CD4-positive, alpha-beta T cell treated with Interleukin-6 for 4 hours (primary cell): ENCODE data around the gene RAB11FIP3.

Experiments
- DNase-seq: peaks from one replicate; pipeline ENCODE4 v3.0.0-alpha.2; 2020; ENCODE audit warnings: mixed read lengths

Gene RAB11FIP3

DNA sequence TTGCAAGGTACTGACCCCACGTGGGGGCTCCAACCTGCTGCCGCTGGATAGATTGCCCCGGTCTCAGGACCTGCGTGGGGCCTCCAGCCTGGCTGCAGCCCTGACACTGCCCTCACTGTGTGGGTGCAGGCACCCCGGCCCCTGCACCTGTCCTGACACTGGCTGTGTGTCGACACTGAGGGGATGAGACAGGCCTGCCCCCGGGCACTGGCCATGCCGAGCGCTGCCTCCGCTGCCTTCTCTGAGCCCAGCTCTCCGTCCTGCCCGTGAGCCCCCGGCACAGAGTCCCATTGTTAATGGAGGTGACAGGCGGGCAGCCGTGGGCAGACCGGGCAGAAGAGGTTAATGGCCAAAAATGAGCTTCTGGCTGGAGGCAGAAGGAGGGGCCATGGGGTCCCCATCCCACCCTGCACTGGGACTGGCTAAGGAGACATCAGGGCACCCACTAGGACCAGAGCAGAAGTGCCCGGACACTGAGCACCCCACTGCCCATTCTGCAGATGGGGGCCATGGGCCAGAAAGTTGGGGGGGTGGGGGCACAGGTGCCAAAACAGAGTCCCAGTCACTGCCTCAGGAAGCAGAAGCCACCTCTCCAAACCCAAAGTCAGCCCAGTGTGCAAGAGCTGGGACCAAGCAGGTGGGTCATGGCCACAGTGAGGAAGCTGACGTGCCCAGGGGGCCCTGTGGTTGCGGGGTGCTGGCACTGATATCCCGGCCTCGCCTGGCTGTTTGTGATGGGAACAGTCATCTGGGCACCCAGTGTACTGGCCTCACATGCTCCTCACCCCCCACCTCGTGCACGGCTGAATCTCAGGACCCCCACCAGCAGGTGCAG is 132.2 kb downstream of the RAB11FIP3 start:
- no peak for DNase-seq

- DNase-seq, result no peak
These were observed 133.0 kb downstream of the RAB11FIP3 start for GRCh38 chr16:558298-559020.

DNA sequence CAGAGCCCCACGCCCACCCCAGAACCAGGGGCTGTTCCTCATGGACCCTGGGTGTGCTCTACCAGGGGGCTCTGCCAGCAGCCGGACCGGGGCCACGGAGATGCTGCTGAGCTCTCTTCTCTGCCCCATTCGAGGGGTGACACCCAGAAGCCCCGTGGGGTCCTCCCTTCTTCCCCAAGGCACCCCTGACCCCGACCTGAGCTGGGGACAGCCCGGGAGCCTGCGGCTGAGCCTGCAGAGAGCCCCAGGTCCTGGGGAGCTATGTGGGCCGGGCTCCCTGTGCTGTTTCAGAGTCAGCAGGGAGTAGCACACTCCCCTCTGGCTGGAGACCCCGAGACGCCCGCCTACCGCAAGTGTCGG is 133.6 kb downstream of the RAB11FIP3 start:
- DNase-seq, result no peak

DNA sequence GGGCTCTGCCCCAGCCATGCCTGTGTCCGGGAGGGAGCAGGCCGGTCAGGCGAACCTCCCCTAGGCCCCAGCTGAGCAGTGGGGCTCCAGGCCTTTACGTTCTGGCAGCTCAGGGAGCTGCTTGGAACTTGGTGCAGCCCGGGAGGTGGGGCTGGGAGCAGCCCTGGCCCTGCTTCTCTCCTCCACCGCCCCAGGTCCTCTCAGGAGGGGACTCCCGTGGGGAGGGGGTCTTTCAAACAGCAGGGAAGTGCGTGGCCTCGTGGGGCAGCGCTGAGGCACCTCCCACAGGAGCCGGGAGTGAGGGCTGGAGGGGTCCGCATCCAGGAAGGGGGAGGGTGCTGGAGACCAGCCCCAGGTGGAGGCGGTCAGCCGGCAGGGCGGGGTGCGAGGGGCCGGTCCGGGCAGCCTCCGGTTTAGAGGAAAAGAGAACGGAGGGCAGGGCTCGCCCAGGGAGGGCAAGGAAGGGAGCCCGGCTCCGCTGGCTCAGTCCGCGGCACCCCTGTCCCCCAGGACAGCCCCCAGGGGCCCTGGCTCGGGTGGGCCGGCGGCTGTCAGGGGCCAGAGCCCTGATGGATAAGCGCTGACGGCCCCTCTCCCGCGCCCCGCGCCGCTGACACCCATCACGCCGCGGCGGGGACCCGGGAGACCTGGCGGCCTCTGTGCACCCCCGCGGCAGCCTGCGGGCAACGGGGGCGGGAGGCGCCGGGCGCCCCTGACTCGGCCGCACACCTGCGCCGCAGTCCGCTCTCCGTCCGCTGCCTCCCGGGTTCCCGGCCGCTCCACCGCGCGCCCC is 134.2 kb downstream of the RAB11FIP3 start:
- no peak for DNase-seq

DNA sequence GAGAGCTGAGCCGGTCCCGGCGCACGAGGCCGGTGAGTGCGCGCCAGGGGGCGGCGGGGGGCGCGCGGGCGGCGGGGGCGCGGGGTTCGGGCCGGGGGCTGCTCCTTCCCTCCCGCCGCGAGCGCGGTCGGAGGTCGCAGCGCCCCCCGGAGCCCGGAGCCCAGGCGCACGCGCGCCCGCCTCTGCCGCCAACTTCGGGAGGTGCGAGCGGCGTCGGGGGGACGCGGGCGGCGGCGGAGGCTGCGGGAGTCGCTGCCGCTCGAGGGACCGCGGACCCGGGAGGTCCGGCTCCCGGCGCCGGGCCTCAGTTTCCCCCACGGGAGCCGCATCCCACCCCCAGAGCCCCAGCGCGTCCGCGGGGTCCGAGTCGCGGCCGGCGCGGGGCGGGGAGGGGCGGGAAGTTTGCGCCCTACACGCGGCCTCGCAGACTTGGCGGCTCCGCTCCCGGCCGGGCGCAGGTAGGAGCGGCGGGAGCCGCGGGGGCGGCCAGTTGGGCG is 134.8 kb downstream of the RAB11FIP3 start, which contains the start of gene PRR35:
TSS of gene PRR35 (plus strand) at position 191 of the 497 bp plus-strand sequence. CDS start 2,901 bp downstream, outside the sequence.
- DNase-seq, result no peak

- no peak for DNase-seq
These were observed 135.4 kb downstream of the RAB11FIP3 start for GRCh38 chr16:560701-561412.

DNA sequence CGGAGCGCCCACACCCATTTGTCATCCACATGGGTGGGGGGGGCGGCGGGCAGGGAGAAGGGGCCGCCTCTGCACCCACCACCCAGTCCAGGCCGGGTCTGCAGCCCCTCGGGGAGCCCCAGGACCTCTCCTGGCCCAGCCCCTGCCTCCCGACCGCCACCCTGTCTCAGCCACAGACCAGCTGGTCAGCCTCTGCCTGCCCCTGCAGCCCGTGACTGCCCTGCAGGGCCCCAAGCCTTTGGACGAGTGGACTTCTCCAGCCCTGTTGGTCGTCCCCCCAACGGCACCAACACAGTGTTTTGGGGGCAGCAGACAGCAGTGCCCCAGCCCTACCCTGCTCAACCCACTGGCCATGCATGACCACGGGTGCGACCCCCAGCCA is 136.0 kb downstream of the RAB11FIP3 start:
- DNase-seq, result no peak

GRCh38 chr16:561957-562938 is 136.8 kb downstream of the RAB11FIP3 start:
- DNase-seq, result no peak

DNA sequence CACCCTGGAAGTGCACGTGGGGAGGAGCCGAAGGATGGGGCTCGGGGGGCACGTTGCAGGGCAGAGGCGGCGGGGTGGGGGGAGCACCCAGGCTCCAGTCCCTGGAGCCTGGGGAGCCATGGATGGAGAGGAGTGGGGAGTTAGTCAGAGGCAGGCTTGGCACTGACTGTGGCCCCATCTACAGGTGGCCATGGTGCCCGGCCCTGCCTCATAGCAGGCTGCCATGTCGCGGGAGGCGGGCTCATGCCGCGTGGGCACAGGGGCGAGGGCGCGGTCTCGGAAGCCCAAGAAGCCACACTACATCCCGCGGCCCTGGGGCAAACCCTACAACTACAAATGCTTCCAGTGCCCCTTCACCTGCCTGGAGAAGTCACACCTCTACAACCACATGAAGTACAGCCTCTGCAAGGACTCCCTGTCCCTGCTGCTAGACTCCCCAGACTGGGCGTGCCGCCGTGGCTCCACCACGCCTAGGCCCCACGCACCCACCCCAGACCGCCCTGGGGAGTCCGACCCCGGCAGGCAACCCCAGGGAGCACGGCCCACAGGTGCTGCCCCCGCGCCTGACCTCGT is 137.7 kb downstream of the RAB11FIP3 start:
- DNase-seq, result no peak

DNA sequence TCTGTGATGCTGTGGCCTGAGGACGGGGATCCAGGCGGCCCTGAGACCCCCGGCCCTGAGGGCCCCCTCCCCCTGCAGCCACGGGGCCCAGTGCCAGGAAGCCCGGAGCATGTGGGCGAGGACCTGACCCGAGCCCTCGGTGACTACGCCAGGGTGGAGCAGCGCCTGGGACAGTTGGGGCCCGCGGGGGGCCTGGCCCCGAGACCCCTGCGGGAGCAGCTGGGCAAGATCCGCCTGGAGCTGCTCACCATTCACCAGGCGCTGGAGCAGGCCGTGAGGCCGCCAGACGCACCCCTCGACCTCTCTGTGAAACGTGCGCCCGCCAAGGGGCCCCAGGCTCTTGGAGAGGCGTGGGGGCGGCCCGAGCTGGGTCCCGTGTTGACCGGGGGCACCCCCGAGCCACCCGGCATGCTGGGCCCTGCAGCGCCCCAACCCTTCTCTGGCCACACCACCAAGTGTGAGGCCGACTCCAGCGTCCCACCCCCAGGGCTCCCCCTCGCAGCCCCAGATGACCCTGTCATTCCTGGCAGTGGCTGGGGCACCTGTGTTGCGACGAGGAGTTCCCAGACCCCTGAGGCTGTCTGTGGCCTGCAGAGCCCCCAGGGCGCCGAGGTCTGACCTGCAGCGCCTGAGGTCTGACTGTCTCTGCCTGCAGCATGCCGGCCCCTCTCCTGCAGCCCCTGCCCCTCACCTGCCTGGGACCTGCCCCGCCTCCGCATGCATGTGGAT is 139.4 kb downstream of the RAB11FIP3 start:
- DNase-seq, result no peak

- no peak for DNase-seq
These were observed 140.2 kb downstream of the RAB11FIP3 start for GRCh38 chr16:565419-566330.

GRCh38 chr16:566475-567372 is 141.3 kb downstream of the RAB11FIP3 start, which contains the start of gene NHLRC4:
NHLRC4 (plus strand) TSS chr16:567005; CDS start chr16:568048, 1,043 bp downstream.
- peak; percentile 75 for DNase-seq

DNA sequence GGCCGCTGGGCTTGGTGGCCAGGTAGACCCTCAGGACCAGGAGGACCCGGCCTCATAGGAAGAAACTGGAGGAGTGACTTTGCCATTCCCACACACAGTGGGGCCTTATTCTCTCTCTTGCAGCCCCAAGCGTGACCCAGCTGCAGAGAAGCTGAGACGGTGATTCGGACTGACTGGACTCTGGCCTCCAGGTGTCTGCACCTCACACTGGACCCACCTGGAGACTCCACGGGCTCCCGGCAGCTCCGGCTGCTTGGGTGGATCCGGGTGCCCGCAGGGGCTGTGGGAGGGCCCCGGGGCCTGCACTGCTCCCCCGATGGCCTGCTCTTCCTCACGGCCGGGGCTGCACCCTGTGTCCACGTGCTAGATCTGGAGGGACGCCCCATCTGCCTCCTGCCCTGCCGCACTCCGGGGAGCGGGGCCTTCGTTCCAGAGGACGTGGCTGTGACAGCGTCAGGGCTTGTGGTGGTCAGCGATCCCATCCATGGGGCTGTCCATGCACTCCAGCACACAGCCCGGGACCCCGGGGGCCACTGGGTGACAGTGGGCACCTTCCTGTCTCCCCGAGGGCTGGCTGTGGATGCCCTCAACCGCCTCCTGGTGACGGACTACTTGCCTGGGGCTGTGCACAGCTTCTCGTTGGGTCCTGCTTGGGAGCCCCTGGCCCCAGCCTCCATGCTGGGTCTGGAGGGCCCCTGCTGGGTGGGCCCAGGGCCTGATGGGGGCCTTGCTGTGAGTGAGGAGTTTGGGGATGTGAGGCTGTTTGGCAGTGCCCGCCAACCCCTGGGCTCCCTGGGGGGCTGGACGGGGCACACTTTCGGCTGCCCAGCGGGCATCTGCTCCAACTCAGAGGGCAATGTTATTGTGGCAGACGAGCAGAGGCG is 142.2 kb downstream of the RAB11FIP3 start:
- DNase-seq, result no peak

DNA sequence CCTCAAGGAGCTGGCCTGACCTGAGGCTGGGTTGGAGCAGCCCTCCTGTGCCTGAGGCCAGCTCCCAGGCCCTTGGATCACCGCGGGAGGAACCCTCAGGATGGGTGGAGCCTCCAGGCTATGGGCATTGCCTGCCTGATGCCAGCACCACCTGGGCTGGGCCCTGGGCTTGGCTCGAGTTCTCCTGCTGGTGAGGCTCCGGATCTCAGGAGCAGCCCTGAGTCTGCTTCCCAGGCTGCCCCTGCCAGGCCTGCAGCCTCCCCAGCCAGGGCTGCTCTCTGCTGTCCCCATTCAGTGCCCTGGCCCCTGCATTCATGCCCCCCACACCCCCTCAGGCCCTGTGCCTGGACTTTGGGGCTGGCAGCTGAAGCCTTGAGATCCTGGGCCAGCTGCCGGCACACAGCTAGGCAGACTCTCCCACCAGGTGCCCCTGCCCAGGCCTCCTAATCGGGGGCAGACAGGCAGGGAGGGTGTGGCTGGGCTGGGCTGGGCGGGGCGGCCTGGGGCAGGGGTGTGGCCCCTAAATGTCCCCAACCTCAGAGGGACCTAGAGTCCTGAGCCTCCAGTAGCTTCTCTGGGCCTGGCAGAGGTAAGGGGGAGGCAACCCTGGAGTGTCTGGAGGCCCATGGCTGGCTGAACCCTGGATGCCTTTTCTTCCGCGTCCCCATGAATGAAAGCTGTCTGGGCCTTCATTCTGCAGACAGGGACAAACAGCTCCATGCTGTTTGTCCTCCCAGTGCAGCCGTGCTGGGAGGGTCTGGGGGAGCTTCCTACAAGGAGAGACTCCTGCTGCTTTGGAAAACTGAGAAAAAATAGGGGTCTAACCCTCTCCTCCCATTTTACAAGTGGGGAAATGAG is 143.2 kb downstream of the RAB11FIP3 start:
- no peak for DNase-seq

DNA sequence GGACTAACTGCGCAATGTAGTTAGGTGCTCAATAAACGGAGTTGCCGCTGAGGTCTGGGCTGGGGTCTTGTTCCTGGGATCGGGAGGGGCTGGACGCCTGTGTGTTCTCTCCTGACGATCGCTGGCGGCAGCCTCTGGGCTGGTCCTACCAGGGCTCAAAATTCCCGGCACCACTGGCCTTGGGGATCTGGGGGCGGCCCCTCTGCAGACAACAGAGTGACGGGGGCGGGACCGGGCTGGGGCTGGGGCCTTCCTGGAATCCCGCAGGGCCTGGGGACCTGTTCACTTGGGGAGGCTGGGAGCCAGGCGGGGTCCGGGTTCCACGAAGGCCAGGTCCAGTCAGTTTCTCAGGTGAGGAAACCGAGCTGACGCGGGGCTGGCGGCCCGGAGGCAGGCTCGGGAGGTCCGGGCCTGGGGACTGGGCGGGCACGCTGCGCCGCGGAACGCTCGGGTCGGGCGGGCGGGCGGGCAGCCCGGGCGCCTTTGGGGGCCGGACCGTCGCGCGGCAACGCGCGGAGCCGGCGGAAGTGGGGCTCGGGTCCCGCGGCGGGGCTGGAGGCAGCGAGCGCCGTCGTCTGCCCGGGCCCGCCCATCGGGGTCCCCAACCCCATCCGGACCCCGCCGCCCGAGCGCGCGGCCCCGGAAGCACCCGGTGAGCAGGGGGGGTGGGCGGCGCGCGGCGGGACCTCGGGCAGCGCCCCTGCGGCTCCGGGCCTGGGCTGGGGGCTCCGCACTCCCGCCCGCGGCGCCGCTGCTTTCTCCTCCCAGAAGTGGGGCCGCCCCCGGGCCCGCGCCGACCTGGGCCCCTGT is 144.2 kb downstream of the RAB11FIP3 start, which contains the start of gene PIGQ:
TSS of gene PIGQ (plus strand) at position 524 of the 810 bp plus-strand sequence. CDS start 4,107 bp downstream, outside the sequence.
- peak; percentile 74 for DNase-seq
